SK-N-SH treated with all-trans-retinoic acid at 6 μM for 48 hours (cell line): ENCODE results near the gene CCND1.

Experiments
- ARNTL ChIP-seq: fragments of 450-650 bp; formaldehyde crosslinking; IDR thresholded peaks from 2 replicates; pipeline ENCODE4 v1.5.0; 2020; ENCODE audit warnings: low read depth, mild to moderate bottlenecking, moderate library complexity, borderline replicate concordance
- ESRRG ChIP-seq: fragments of 250-450 bp; sonication (Bioruptor Pico); IDR thresholded peaks from 2 replicates; pipeline ENCODE4 v1.6.1; 2021; ENCODE audit warnings: mild to moderate bottlenecking
- PPARA ChIP-seq: fragments of 250-450 bp; sonication (Bioruptor Pico); IDR thresholded peaks from 2 replicates; pipeline ENCODE4 v1.5.0; 2020; ENCODE audit warnings: mild to moderate bottlenecking, borderline replicate concordance
- SNAI2 ChIP-seq: fragments of 250-450 bp; sonication (Bioruptor Pico); IDR thresholded peaks from 2 replicates; pipeline ENCODE4 v1.5.0; 2020; ENCODE audit warnings: mild to moderate bottlenecking, moderate library complexity
- ZFP3 ChIP-seq: fragments of 250-450 bp; sonication (Bioruptor Pico); IDR thresholded peaks from 2 replicates; pipeline ENCODE4 v1.5.0; 2020; ENCODE audit warnings: mild to moderate bottlenecking, moderate library complexity
- ZNF8 ChIP-seq: fragments of 450-650 bp; formaldehyde crosslinking; IDR thresholded peaks from 2 replicates; pipeline ENCODE4 v1.5.0; 2020; ENCODE audit warnings: mild to moderate bottlenecking, moderate library complexity
- TF ChIP-seq, protein P1 (sequence below): fragments of 250-450 bp; sonication (Bioruptor Pico); IDR thresholded peaks from 2 replicates; pipeline ENCODE4 v1.5.1; 2020; ENCODE audit warnings: low read depth, mild to moderate bottlenecking, moderate library complexity
- TF ChIP-seq, protein P2 (sequence below): fragments of 250-450 bp; sonication (Bioruptor Pico); IDR thresholded peaks from 2 replicates; pipeline ENCODE4 v1.8.0; 2020; ENCODE audit warnings: mild to moderate bottlenecking, moderate library complexity, borderline replicate concordance

DNA sequence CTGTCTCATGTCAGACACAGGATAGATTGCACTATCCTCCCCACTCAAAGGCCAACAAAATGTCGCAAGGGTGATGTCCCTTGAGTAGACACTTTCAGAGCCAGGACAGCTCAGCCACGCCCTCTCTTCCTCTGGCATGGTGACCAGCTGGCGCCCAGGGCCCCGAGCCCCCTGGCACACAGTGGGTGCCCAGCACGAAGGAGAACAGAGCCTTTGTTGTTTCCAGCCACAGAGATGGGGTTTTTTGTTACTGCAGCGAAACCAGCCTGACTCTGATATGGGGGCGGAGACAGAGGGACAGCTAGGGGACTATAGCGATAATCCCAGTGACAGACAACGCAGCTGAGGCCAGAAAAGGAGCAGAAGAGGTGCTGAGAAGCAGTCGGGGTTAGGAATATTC, 23.3 kb upstream of the CCND1 start:
- TF ChIP-seq ARNTL (CRISPR knock-in tag) = no peak
- TF ChIP-seq, protein P1, sequence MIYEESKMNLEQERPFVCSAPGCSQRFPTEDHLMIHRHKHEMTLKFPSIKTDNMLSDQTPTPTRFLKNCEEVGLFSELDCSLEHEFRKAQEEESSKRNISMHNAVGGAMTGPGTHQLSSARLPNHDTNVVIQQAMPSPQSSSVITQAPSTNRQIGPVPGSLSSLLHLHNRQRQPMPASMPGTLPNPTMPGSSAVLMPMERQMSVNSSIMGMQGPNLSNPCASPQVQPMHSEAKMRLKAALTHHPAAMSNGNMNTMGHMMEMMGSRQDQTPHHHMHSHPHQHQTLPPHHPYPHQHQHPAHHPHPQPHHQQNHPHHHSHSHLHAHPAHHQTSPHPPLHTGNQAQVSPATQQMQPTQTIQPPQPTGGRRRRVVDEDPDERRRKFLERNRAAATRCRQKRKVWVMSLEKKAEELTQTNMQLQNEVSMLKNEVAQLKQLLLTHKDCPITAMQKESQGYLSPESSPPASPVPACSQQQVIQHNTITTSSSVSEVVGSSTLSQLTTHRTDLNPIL (CRISPR knock-in tag) = no peak
- TF ChIP-seq SNAI2 (CRISPR knock-in tag) = no peak
- no peak for TF ChIP-seq ZNF8 (CRISPR knock-in tag)
- TF ChIP-seq ZFP3 (CRISPR knock-in tag) = no peak
- no peak for TF ChIP-seq PPARA
- TF ChIP-seq, protein P2, sequence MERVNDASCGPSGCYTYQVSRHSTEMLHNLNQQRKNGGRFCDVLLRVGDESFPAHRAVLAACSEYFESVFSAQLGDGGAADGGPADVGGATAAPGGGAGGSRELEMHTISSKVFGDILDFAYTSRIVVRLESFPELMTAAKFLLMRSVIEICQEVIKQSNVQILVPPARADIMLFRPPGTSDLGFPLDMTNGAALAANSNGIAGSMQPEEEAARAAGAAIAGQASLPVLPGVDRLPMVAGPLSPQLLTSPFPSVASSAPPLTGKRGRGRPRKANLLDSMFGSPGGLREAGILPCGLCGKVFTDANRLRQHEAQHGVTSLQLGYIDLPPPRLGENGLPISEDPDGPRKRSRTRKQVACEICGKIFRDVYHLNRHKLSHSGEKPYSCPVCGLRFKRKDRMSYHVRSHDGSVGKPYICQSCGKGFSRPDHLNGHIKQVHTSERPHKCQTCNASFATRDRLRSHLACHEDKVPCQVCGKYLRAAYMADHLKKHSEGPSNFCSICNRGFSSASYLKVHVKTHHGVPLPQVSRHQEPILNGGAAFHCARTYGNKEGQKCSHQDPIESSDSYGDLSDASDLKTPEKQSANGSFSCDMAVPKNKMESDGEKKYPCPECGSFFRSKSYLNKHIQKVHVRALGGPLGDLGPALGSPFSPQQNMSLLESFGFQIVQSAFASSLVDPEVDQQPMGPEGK = no peak
- TF ChIP-seq ESRRG = no peak
